Measurements from ENCODE around the gene MED26.

The MED26 gene

DNA sequence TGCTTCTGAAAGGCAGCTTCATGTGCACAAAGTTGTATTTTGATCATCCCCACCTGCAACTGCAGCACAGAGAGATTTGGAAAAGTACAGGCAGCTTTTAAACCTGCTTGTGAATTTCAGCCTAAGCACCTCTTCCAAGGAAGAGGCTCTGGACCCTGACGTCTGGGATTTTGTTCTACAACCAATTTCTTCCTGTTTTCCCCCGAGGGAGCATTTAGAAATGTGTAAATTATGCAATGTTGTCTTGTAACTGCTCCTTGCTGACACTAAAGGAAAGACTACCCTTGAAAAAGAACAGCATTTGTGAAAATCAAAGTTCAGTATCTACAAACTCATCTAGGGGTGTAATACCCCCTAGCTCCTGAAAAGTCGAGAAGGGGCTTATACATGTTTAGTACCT lies 15.4 kb downstream of the MED26 start:
- TF ChIP-seq ZNF473 (tag by site-specific recombination; IDR thresholded peaks at IDR 0.05) (no peak), ZNF747 (tag by site-specific recombination; IDR thresholded peaks at IDR 0.05) (no peak), ZNF121 (tag by site-specific recombination; IDR thresholded peaks at IDR 0.05) (no peak), SCRT1 (tag by site-specific recombination; IDR thresholded peaks at IDR 0.05; ENCODE audit: borderline replicate concordance) (no peak), ZNF280D (tag by site-specific recombination; IDR thresholded peaks at IDR 0.05) (no peak), ZNF585B (tag by site-specific recombination; IDR thresholded peaks at IDR 0.05) (no peak), TSHZ1 (tag by site-specific recombination; IDR thresholded peaks at IDR 0.05; ENCODE audit: borderline replicate concordance) (no peak), ZNF184 (tag by site-specific recombination; IDR thresholded peaks at IDR 0.05) (no peak), ZNF600 (tag by site-specific recombination; IDR thresholded peaks at IDR 0.05) (no peak), ZNF354C (tag by site-specific recombination; IDR thresholded peaks at IDR 0.05; ENCODE audit: borderline replicate concordance, low read depth) (no peak), GLIS2 (tag by site-specific recombination; IDR thresholded peaks at IDR 0.05) (no peak), ZNF26 (tag by site-specific recombination; IDR thresholded peaks at IDR 0.05) (no peak), OSR2 (tag by site-specific recombination; IDR thresholded peaks at IDR 0.05) (no peak), ZFHX2 (tag by site-specific recombination; conservative IDR thresholded peaks at IDR 0.05) (no peak), RBAK (tag by site-specific recombination; IDR thresholded peaks at IDR 0.05) (no peak), ZNF624 (tag by site-specific recombination; IDR thresholded peaks at IDR 0.05) (no peak), KLF9 (tag by site-specific recombination; IDR thresholded peaks at IDR 0.05; ENCODE audit: low read depth) (no peak)
- TF ChIP-seq, protein P1, sequence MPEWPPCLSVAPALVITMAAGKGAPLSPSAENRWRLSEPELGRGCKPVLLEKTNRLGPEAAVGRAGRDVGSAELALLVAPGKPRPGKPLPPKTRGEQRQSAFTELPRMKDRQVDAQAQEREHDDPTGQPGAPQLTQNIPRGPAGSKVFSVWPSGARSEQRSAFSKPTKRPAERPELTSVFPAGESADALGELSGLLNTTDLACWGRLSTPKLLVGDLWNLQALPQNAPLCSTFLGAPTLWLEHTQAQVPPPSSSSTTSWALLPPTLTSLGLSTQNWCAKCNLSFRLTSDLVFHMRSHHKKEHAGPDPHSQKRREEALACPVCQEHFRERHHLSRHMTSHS (tag by site-specific recombination; IDR thresholded peaks at IDR 0.05): no peak
- TF ChIP-seq, protein P2, sequence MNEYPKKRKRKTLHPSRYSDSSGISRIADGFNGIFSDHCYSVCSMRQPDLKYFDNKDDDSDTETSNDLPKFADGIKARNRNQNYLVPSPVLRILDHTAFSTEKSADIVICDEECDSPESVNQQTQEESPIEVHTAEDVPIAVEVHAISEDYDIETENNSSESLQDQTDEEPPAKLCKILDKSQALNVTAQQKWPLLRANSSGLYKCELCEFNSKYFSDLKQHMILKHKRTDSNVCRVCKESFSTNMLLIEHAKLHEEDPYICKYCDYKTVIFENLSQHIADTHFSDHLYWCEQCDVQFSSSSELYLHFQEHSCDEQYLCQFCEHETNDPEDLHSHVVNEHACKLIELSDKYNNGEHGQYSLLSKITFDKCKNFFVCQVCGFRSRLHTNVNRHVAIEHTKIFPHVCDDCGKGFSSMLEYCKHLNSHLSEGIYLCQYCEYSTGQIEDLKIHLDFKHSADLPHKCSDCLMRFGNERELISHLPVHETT (tag by site-specific recombination; IDR thresholded peaks at IDR 0.05): no peak
- TF ChIP-seq, protein P3, sequence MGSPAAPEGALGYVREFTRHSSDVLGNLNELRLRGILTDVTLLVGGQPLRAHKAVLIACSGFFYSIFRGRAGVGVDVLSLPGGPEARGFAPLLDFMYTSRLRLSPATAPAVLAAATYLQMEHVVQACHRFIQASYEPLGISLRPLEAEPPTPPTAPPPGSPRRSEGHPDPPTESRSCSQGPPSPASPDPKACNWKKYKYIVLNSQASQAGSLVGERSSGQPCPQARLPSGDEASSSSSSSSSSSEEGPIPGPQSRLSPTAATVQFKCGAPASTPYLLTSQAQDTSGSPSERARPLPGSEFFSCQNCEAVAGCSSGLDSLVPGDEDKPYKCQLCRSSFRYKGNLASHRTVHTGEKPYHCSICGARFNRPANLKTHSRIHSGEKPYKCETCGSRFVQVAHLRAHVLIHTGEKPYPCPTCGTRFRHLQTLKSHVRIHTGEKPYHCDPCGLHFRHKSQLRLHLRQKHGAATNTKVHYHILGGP (tag by site-specific recombination; IDR thresholded peaks at IDR 0.05): no peak
- Histone ChIP-seq H3K4me3 (ENCODE audit: low read depth, low read length) (no peak overlapping the region), H3K36me3 (ENCODE audit: control insufficient read depth in 2 of 2, insufficient read depth in 1 of 2, low read length in 2 of 2) (no peaks in the 10 kb centered on the region), H3K9me3 (ENCODE audit: control insufficient read depth, insufficient read depth, low read depth, low read length) (no peaks in the 10 kb centered on the region), H3K4me1 (ENCODE audit: control insufficient read depth, insufficient read depth, low read length) (peaks cover 22% of the 10 kb centered on the region), H3K27ac (ENCODE audit: extremely low read depth, low read depth, low read length) (no peak overlapping the region)
- POLR2A ChIA-PET: no interaction called here
- CTCF ChIA-PET: interaction anchor here (0.7 to 0.8 kb wide), 2 partner anchors 10 to 26 kb away, joined by 3 read pairs; no protein-coding TSS in a partner anchor

Data from HEK293 (cell line).